Upper lobe of left lung (tissue), 6 donors: ENCODE data around the gene CACHD1. TPM values are rescaled to one million over a fixed set of nuclear protein-coding genes. Genes with fewer than 3 reads are reported as not detected.

Source experiments
- ATAC-seq, 2 donors: fragments of 200-7000 bp; cut with Tn5 transposase; one replicate each; pipeline ENCODE4 v1.9.1; 2022; ENCODE audit warnings: mild to moderate bottlenecking in 2 of 2, moderate library complexity in 2 of 2; ENCODE audit not compliant: low FRiP score in 2 of 2
- DNase-seq, 2 donors: peaks; one replicate each; pipeline ENCODE4 v3.0.0-alpha.2; 2019 to 2020
- H3K27ac ChIP-seq, 4 donors: fragments of 200-600 bp; sonication (generic); one replicate each; pipeline ENCODE4 v1.5.1; 2016 to 2019
- H3K27me3 ChIP-seq, 4 donors: fragments of 200-600 bp; sonication (generic); one replicate each; pipeline ENCODE4 v1.5.1; 2017 to 2019
- H3K36me3 ChIP-seq, 4 donors: fragments of 200-600 bp; sonication (generic); one replicate each; pipeline ENCODE4 v1.5.1; 2016 to 2019
- H3K4me1 ChIP-seq, 4 donors: fragments of 200-600 bp; sonication (generic); one replicate each; pipeline ENCODE4 v1.5.1; 2018 to 2019
- H3K4me3 ChIP-seq, 4 donors: fragments of 200-600 bp; sonication (generic); one replicate each; pipeline ENCODE4 v1.5.1; 2017 to 2019; ENCODE audit warnings: mild to moderate bottlenecking in 2 of 4, moderate library complexity in 1 of 4
- H3K9me3 ChIP-seq, 4 donors: fragments of 200-600 bp; sonication (generic); one replicate each; pipeline ENCODE4 v1.5.1; 2018 to 2019
- EP300 ChIP-seq, 4 donors: sonication (generic); formaldehyde crosslinking; IDR thresholded peaks; one replicate each; pipeline ENCODE4 v1.5.1; 2017; ENCODE audit warnings: antibody characterized with exemption in 4 of 4, control low read depth in 2 of 4
- POLR2A ChIP-seq, 4 donors: fragments of 450-650 bp; IDR thresholded peaks; one replicate each; pipeline ENCODE4 v1.5.1; 2016 to 2017; ENCODE audit warnings: antibody characterized with exemption in 4 of 4, mild to moderate bottlenecking in 2 of 4
- POLR2AphosphoS5 ChIP-seq, 2 donors: sonication (generic); formaldehyde crosslinking; IDR thresholded peaks; one replicate each; pipeline ENCODE4 v1.5.1; 2017; ENCODE audit warnings: antibody characterized with exemption in 2 of 2
- WGBS, 2 donors: methylation state at CpG; one replicate each; pipeline ENCODE4 v1.1.5; 2017 to 2018; 5-methylcytosine and 5-hydroxymethylcytosine counted together
- total RNA-seq, 6 donors: library from RNA; depleted of rRNA in 4 of 6; stranded (reverse); fragments of >200 nt in 4 of 6; gene quantifications; one replicate each; pipeline versions ENCODE4 v1.1.0 to v1.2.1, GENCODE V29; 2016 to 2021
- TF ChIP-seq, protein P1 (sequence below), 6 experiments: fragments of 450-650 bp in 4 of 6; fragments of 200-600 bp in 2 of 6; sonication (generic) in 2 of 6; IDR thresholded peaks; one replicate each; pipeline ENCODE4 v1.5.1; 2016 to 2019; ENCODE audit warnings: antibody characterized with exemption in 6 of 6
- donor health status: DM: no; HTN: no; CAD: no; lungs with moderate emphysema.
- donor health status: DM: no; HTN: yes; CAD: no; lungs with severe emphysema.

The CACHD1 gene
- total RNA-seq, 6 donors from 2014 or later, result 7.3 to 26.3 (median 22.9) TPM

DNA sequence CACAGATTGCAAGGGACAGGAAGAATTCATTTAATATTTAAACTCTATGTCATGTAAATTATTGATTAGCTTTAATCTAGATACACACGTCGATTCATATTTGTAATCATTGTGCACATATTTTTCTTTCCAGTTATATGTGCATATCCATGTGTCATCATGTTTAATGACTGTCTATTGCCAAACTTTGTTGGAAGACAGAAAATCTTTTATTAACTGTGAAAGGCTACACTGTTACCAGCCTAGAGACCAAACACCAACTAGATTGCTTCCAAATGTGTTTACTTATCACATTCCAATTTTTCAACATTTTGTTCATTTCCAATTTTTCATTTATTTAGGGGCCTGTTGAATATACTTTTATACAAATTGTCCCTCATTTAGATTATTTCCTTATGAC, 43.2 kb upstream of the CACHD1 start:
- H3K36me3 ChIP-seq, result no peaks in the 10 kb centered on the region
- ATAC-seq (no peak), DNase-seq (no peak)
- no peaks in the 10 kb centered on the region for H3K4me1 ChIP-seq
- no peak overlapping the region for H3K27ac ChIP-seq
- H3K27me3 ChIP-seq, result no peaks in the 10 kb centered on the region
- H3K9me3 ChIP-seq, result no peaks in the 10 kb centered on the region
- 64 to 81% methylated on average over 2 of the region's 2 CpGs for WGBS, 2 donors
- no peak overlapping the region for H3K4me3 ChIP-seq
- TF ChIP-seq, protein P1, sequence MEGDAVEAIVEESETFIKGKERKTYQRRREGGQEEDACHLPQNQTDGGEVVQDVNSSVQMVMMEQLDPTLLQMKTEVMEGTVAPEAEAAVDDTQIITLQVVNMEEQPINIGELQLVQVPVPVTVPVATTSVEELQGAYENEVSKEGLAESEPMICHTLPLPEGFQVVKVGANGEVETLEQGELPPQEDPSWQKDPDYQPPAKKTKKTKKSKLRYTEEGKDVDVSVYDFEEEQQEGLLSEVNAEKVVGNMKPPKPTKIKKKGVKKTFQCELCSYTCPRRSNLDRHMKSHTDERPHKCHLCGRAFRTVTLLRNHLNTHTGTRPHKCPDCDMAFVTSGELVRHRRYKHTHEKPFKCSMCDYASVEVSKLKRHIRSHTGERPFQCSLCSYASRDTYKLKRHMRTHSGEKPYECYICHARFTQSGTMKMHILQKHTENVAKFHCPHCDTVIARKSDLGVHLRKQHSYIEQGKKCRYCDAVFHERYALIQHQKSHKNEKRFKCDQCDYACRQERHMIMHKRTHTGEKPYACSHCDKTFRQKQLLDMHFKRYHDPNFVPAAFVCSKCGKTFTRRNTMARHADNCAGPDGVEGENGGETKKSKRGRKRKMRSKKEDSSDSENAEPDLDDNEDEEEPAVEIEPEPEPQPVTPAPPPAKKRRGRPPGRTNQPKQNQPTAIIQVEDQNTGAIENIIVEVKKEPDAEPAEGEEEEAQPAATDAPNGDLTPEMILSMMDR (IDR thresholded peaks at IDR 0.05), result no peak
- TF ChIP-seq EP300 (IDR thresholded peaks at IDR 0.05), result no peak
- TF ChIP-seq POLR2A (IDR thresholded peaks at IDR 0.05), result no peak
- no peak for TF ChIP-seq POLR2AphosphoS5 (IDR thresholded peaks at IDR 0.05)

DNA sequence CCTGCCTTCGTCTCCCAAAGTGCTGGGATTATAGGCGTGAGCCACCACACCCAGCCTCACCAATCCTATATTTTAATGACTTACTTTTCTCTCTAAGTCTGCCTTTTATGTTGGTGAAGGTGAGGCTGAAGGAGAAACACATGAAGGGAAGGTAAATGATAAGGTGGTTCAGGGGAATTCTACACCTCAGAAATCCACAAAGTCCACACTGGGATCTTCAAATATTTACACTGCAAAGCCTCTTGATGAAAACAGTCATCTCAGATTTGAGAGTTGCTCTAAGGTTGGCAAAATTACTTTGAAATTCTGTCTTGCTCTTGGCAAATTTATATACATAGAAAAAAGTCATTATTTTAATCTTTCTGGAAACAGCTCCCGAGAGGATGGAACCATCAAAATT, 42.0 kb upstream of the CACHD1 start:
- Histone ChIP-seq H3K36me3 (no peaks in the 10 kb centered on the region), H3K4me3 (no peak overlapping the region), H3K4me1 (no peaks in the 10 kb centered on the region), H3K27ac (no peak overlapping the region), H3K27me3 (no peaks in the 10 kb centered on the region), H3K9me3 (no peaks in the 10 kb centered on the region)
- no peak for TF ChIP-seq POLR2AphosphoS5 (IDR thresholded peaks at IDR 0.05)
- TF ChIP-seq EP300 (IDR thresholded peaks at IDR 0.05), result no peak
- TF ChIP-seq, protein P1 (IDR thresholded peaks at IDR 0.05), result no peak
- ATAC-seq (no peak), DNase-seq (no peak)
- 39 to 72% methylated on average over 3 of the region's 3 CpGs for WGBS, 2 donors

DNA sequence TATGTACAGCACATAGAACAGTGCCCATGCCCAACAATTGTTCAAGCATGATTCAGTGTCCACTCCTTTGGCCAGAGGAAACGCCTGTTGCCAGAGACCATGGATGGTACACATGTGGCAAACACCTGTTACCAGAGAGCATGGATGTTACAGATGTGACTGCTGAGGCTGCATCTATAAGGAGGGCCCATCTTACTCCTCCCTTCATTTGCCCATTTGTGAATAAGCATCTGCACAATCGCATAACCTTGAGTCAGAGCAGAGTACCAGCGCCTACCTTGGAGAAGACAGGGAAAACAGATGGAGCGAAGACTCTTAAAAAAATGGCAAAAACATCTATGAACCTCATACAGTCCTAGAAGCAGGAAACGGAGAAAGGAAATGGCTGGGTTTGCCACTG, 36.6 kb upstream of the CACHD1 start:
- DNase-seq, result no peak
- no peak for ATAC-seq
- TF ChIP-seq POLR2AphosphoS5 (IDR thresholded peaks at IDR 0.05), result no peak
- no peak for TF ChIP-seq POLR2A (IDR thresholded peaks at IDR 0.05)
- no peak for TF ChIP-seq EP300 (IDR thresholded peaks at IDR 0.05)
- TF ChIP-seq, protein P1 (IDR thresholded peaks at IDR 0.05), result no peak
- Histone ChIP-seq H3K4me3 (no peak overlapping the region), H3K36me3 (no peaks in the 10 kb centered on the region), H3K27me3 (no peaks in the 10 kb centered on the region), H3K27ac (no peak overlapping the region), H3K4me1 (no peaks in the 10 kb centered on the region), H3K9me3 (no peaks in the 10 kb centered on the region)
- 92 to 98% methylated on average over 5 of the region's 5 CpGs for WGBS, 2 donors

DNA sequence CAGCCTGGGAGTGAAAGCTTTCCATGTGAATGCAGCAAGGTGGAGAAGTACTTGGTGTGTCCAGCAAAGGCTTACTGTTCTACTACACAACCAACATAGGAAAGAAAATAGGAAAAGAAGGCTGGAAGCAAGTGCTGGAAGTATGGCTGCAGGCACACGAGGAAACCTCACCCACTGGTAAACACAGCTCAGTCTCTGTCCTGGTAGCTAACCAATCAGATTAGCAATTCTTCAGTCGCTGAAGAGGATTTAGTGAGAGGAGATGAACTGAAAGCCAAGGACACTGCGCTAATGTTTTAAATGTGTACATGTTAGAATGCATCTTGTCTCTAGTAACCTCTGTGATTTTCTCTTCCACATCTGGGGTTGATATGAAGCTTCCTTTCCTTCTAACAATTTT, 36.2 kb upstream of the CACHD1 start:
- H3K4me1 ChIP-seq, result no peaks in the 10 kb centered on the region
- H3K9me3 ChIP-seq, result no peaks in the 10 kb centered on the region
- WGBS, 2 donors, result 62 to 89% methylated on average over 3 of the region's 3 CpGs
- TF ChIP-seq, protein P1 (IDR thresholded peaks at IDR 0.05), result no peak
- TF ChIP-seq POLR2A (IDR thresholded peaks at IDR 0.05), result no peak
- TF ChIP-seq POLR2AphosphoS5 (IDR thresholded peaks at IDR 0.05), result no peak
- no peak for TF ChIP-seq EP300 (IDR thresholded peaks at IDR 0.05)
- H3K27me3 ChIP-seq, result no peaks in the 10 kb centered on the region
- ATAC-seq, result no peak
- H3K36me3 ChIP-seq, result no peaks in the 10 kb centered on the region
- H3K4me3 ChIP-seq, result no peak overlapping the region
- no peak for DNase-seq
- H3K27ac ChIP-seq, result no peak overlapping the region

DNA sequence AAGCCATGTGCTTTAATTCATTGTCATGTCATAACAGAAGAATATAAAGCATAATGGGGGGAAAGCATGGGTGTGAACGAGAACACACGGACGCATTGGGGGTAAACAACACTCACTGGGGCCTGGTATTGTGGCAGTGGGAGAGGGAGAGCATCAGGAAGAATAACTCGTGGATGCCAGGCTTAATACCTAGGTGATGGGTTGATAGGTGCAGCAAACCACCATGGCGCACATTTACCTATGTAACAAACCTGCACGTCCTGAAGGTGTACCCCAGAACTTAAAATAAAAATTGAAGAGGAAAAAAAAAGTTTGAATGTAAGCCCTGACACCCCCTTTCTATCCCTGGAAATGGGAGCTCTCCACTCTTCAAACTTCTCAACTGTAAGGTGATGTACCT, 34.9 kb upstream of the CACHD1 start:
- Histone ChIP-seq H3K27me3 (no peaks in the 10 kb centered on the region), H3K27ac (no peak overlapping the region), H3K9me3 (no peaks in the 10 kb centered on the region), H3K36me3 (no peaks in the 10 kb centered on the region), H3K4me1 (no peaks in the 10 kb centered on the region), H3K4me3 (no peak overlapping the region)
- WGBS, 2 donors, result 79 to 83% methylated on average over 6 of the region's 6 CpGs
- DNase-seq, result no peak
- TF ChIP-seq, protein P1 (IDR thresholded peaks at IDR 0.05), result no peak
- TF ChIP-seq POLR2AphosphoS5 (IDR thresholded peaks at IDR 0.05) (no peak), EP300 (IDR thresholded peaks at IDR 0.05) (no peak), POLR2A (IDR thresholded peaks at IDR 0.05) (no peak)
- no peak for ATAC-seq
